GM12864 (cell line): ENCODE data around the gene FRMD4A.
"Not testable (repeated sequence)": the region's sequence is repeated elsewhere in the genome, so short reads cannot be mapped to it uniquely, and the experiment has no call there.

Experiments
- DNase-seq: peaks from one replicate; pipeline ENCODE4 v3.0.0-alpha.2; 2011; ENCODE audit warnings: low read depth
- H3K4me3 ChIP-seq: 2 replicates; pipeline ENCODE4 v1.5.1; 2011; ENCODE audit warnings: mild to moderate bottlenecking, low read depth, low read length, control low read depth
- TF ChIP-seq, protein P1 (sequence below): IDR thresholded peaks from 2 replicates; pipeline ENCODE4 v1.5.1; 2011; ENCODE audit warnings: low read depth, mild to moderate bottlenecking, moderate library complexity, low read length, control low read depth, inconsistent platforms; ENCODE audit errors: missing control alignments

Gene FRMD4A

GRCh38 chr10:13922586-13922985, 408.1 kb downstream of the FRMD4A start:
- no peak overlapping the region for H3K4me3 ChIP-seq
- TF ChIP-seq, protein P1, sequence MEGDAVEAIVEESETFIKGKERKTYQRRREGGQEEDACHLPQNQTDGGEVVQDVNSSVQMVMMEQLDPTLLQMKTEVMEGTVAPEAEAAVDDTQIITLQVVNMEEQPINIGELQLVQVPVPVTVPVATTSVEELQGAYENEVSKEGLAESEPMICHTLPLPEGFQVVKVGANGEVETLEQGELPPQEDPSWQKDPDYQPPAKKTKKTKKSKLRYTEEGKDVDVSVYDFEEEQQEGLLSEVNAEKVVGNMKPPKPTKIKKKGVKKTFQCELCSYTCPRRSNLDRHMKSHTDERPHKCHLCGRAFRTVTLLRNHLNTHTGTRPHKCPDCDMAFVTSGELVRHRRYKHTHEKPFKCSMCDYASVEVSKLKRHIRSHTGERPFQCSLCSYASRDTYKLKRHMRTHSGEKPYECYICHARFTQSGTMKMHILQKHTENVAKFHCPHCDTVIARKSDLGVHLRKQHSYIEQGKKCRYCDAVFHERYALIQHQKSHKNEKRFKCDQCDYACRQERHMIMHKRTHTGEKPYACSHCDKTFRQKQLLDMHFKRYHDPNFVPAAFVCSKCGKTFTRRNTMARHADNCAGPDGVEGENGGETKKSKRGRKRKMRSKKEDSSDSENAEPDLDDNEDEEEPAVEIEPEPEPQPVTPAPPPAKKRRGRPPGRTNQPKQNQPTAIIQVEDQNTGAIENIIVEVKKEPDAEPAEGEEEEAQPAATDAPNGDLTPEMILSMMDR, result no peak
- no peak for DNase-seq

GRCh38 chr10:13921941-13922340, 408.8 kb downstream of the FRMD4A start:
- TF ChIP-seq, protein P1, result no peak
- no peak overlapping the region for H3K4me3 ChIP-seq
- no peak for DNase-seq

GRCh38 chr10:13921131-13921530, 409.6 kb downstream of the FRMD4A start:
- H3K4me3 ChIP-seq, DNase-seq: not testable (repeated sequence)

GRCh38 chr10:13920465-13920864, 410.3 kb downstream of the FRMD4A start:
- TF ChIP-seq, protein P1, result no peak
- DNase-seq, result no peak
- H3K4me3 ChIP-seq, result no peak overlapping the region

GRCh38 chr10:13920031-13920430, 410.7 kb downstream of the FRMD4A start:
- H3K4me3 ChIP-seq, result no peak overlapping the region
- TF ChIP-seq, protein P1, result no peak
- no peak for DNase-seq

DNA sequence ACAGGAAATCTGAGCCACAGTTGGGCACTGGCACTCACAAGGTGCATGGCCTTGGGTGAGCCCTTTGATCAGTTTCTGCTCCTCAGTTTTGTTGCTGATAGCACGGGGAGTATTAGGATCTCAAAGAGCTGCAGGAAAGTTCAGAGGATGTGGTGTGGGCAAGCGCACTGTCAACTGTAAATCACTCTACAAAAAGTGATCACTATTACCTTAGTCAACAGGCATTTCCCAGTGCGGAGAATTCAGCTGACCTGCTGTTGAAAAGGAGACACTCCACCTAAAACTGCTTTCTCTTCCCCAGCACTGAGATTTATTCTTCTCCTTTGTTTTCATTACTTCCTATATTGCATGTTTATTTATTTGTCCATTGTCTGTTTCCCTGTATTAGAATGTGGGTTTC, 412.9 kb downstream of the FRMD4A start:
- TF ChIP-seq, protein P1, result no peak
- H3K4me3 ChIP-seq, result no peak overlapping the region
- no peak for DNase-seq

DNA sequence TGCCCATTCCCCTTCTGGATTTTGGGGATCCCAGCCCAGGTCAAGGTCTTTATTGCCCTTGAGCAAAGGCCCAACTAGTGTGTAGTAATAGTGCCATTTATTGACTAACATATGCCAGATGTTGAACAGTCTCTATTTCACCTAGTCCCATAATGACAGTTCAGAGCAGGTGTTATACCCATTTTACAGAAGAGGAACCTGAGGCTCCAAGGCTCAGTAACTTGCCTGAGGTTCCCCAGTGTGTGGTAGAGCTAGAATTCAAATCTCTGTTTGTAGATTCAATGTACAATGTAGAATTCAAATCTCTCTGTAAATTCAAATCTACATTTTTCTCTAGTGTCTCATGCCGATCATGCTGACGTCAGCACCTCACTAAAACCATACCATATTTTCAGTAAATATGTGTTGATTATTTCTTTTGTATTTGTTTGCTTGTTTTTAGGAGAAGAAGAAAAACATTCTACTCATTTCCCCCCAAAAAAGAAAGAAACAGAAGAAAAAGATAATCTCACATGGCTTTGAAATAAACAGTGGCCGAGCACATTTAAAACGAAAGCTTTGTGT, 414.3 kb downstream of the FRMD4A start:
- no peak overlapping the region; the same call in 1 of the 2 replicates for H3K4me3 ChIP-seq
- DNase-seq, result no peak
- TF ChIP-seq, protein P1, result no peak
